Activated CD4-positive, alpha-beta memory T cell treated with anti-CD3 and anti-CD28 coated beads, Interleukin-2, amount 10 ng/mL, durations not matched to agents 7 days and 5 days (primary cell): Measurements from ENCODE around the gene OR1D2. TPM values are rescaled to one million over a fixed set of nuclear protein-coding genes. Genes with fewer than 3 reads are reported as not detected.
"Not testable (repeated sequence)": the region's sequence is repeated elsewhere in the genome, so short reads cannot be mapped to it uniquely, and the experiment has no call there.

ENCODE experiments used
- CTCF ChIA-PET: fragments of 350-600 bp; sonication (Branson Sonifier 250); formaldehyde crosslinking; loops from one replicate; lab custom pipeline; 2021; ENCODE audit warnings: antibody characterized with exemption, inconsistent platforms; lab: Charles Lee
- POLR2A ChIA-PET: fragments of 350-600 bp; sonication (Branson Sonifier 250); formaldehyde crosslinking; loops from one replicate; lab custom pipeline; 2021; ENCODE audit warnings: antibody characterized with exemption; lab: Charles Lee
- DNase-seq: peaks from one replicate; pipeline ENCODE4 v3.0.0-alpha.2; 2020
- H3K27ac Mint-ChIP-seq: one replicate; pipeline ENCODE4 v1.8.0; 2021; ENCODE audit warnings: mild to moderate bottlenecking, mixed read lengths
- H3K27me3 Mint-ChIP-seq: one replicate; pipeline ENCODE4 v1.8.0; 2021; ENCODE audit warnings: mixed read lengths
- H3K36me3 Mint-ChIP-seq: one replicate; pipeline ENCODE4 v1.8.0; 2021; ENCODE audit warnings: low read depth, mixed read lengths
- H3K4me1 Mint-ChIP-seq: one replicate; pipeline ENCODE4 v1.8.0; 2021; ENCODE audit warnings: mixed read lengths
- H3K4me3 Mint-ChIP-seq: one replicate; pipeline ENCODE4 v1.8.0; 2021; ENCODE audit warnings: mild to moderate bottlenecking, mixed read lengths
- H3K9me3 Mint-ChIP-seq: one replicate; pipeline ENCODE4 v1.8.0; 2021; ENCODE audit warnings: mixed read lengths
- total RNA-seq, 2 experiments: library from RNA; stranded (reverse); gene quantifications; one replicate each; pipeline ENCODE4 v1.2.3, GENCODE V29; 2021

The OR1D2 gene, protein sequence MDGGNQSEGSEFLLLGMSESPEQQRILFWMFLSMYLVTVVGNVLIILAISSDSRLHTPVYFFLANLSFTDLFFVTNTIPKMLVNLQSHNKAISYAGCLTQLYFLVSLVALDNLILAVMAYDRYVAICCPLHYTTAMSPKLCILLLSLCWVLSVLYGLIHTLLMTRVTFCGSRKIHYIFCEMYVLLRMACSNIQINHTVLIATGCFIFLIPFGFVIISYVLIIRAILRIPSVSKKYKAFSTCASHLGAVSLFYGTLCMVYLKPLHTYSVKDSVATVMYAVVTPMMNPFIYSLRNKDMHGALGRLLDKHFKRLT
- total RNA-seq, result not detected

DNA sequence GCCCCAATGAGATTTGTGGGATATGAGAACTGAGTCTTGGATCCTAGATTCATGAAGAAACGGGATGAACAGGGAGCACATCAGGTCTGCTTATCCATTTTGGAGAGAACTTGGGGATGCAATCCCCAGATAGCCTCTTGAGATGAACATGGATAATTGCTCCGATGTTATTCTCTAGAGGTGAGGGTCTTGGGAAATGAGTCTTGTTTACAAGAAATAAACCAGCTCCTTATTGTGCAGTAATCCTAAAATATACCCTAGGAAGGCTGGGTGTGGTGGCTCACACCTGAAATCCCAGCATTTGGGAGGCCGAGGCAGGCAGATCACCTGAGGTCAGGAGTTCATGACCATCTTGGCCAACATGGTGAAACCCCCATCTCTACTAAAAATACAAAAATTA lies at the start of gene OR1D2:
OR1D2 (minus strand) TSS at position 101 of the 400 bp plus-strand sequence. CDS start 11,426 bp downstream, outside the sequence.
- Mint-ChIP-seq H3K36me3 (no peaks in the 10 kb centered on the region), H3K27me3 (peaks cover 5% of the 10 kb centered on the region), H3K9me3 (no peaks in the 10 kb centered on the region), H3K27ac (no peak within 1 kb of the TSS), H3K4me1 (no peaks in the 10 kb centered on the region), H3K4me3 (no peak within 1 kb of the TSS)
- no peak for DNase-seq
- ChIA-PET CTCF (no interaction called here), POLR2A (no interaction called here)

DNA sequence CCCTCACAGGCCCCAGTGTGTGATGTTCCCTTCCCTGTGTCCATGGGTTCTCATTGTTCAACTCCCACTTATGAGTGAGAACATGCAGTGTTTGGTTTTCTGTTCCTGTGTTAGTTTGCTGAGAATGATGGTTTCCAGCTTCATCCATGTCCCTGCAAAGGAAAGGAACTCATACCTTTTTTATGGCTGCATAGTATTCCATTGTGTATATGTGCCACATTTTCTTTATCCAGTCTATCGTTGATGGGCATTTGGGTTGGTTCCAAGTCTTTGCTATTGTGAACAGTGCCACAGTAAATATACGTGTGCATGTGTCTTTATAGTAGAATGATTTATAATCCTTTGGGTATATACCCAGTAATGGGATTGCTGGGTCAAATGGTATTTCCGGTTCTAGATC lies 33.3 kb upstream of the OR1D2 start:
- POLR2A ChIA-PET, H3K4me3 Mint-ChIP-seq, H3K36me3 Mint-ChIP-seq, CTCF ChIA-PET, H3K4me1 Mint-ChIP-seq, H3K9me3 Mint-ChIP-seq, DNase-seq, H3K27ac Mint-ChIP-seq: not testable (repeated sequence)
- H3K27me3 Mint-ChIP-seq, result peaks cover 14% of the 10 kb centered on the region

DNA sequence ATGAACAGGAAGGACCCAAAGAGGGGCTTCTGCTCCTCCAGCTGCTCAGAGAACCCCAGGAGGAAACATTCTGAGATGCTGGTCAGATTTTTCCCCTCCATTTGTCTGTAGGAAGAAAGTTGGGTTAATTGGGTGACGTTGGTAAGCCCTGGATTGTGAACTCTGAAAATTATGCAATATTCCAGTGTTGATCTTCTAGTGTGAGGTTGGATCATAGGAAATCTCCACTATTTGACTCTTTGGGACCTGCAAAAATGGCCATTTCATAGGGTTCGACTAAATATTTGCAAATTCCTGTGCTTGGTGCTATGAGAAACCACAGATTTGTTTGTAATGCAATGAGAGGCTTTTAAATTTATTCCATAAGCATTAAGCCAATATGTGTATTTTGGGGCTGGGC lies 23.2 kb upstream of the OR1D2 start, which contains the start of gene OR1G1:
OR1G1 (minus strand) TSS at position 101 of the 400 bp plus-strand sequence; CDS start at position 101, 0 bp downstream.
- no peaks in the 10 kb centered on the region for H3K36me3 Mint-ChIP-seq
- no peak for DNase-seq
- ChIA-PET CTCF (no interaction called here), POLR2A (no interaction called here)
- H3K27me3 Mint-ChIP-seq, result peaks cover 8% of the 10 kb centered on the region
- H3K9me3 Mint-ChIP-seq, result no peaks in the 10 kb centered on the region
- H3K4me1 Mint-ChIP-seq, result no peaks in the 10 kb centered on the region
- H3K27ac Mint-ChIP-seq, result no peak within 1 kb of the TSS
- no peak within 1 kb of the TSS for H3K4me3 Mint-ChIP-seq

DNA sequence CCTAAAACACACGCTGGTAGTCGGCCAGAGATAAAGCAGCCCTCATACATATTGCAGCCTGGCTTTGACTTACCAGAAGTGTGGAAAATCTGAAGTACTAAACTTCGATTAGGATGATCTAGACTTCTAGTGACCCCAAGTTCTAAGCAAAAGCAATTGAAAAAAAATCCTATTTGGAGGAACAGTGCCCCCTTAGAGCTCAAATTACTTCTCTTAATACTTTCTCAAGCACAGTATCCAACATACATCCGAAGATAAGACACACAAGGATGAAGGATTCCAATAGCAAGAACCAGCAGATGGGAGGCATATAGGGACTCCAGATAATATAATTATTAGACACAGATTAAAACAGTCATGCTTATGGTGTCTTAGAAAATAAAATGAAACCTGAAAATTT lies 30.4 kb downstream of the OR1D2 start:
- H3K4me1 Mint-ChIP-seq, POLR2A ChIA-PET, H3K9me3 Mint-ChIP-seq, H3K36me3 Mint-ChIP-seq, CTCF ChIA-PET, H3K4me3 Mint-ChIP-seq, H3K27ac Mint-ChIP-seq, DNase-seq: not testable (repeated sequence)
- H3K27me3 Mint-ChIP-seq, result peaks cover 11% of the 10 kb centered on the region

DNA sequence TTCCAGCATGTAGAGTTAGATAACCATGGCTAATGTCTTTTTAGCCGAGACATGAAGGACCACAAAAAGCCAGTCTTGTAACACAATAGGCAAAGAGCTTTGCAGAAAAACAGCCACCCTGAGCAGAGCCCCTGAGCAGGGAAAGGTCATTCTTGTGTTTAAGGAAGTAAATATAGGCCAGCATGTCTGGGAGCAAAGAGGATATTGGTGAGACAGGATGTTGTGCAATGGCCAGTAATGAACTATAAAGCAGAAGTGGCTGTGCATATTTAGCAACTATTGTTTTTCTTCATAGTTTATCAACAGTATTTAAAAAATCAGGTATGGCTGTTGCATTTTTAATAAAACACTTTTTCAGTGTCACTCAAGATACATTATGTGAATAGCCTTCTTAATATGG lies 39.0 kb downstream of the OR1D2 start:
- H3K27me3 Mint-ChIP-seq, CTCF ChIA-PET, DNase-seq, POLR2A ChIA-PET, H3K9me3 Mint-ChIP-seq, H3K36me3 Mint-ChIP-seq, H3K27ac Mint-ChIP-seq, H3K4me3 Mint-ChIP-seq, H3K4me1 Mint-ChIP-seq: not testable (repeated sequence)

DNA sequence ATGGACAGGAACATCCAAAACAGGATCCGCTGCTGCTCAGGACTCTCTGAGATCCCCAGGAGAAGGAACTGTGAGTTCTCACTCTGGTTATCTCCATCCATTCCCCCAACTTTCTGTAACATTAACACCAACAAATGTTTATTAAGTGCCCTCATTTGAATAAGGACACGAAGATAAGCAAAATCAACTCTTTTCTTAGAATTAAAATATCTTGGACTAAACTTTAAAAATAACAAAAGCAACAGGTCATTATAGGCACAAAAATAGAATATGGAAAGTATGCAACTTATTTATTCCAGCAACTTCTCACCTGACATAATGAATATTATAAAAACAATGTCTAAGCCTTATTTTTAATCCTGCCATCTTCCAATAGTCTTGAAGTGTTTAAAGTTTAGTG lies 40.7 kb downstream of the OR1D2 start, which contains the start of gene OR1D5:
OR1D5 (minus strand) TSS at position 101 of the 400 bp plus-strand sequence; CDS start at position 101, 0 bp downstream.
- H3K27ac Mint-ChIP-seq, H3K27me3 Mint-ChIP-seq, H3K9me3 Mint-ChIP-seq, POLR2A ChIA-PET, H3K36me3 Mint-ChIP-seq, H3K4me3 Mint-ChIP-seq, CTCF ChIA-PET, H3K4me1 Mint-ChIP-seq, DNase-seq: not testable (repeated sequence)

DNA sequence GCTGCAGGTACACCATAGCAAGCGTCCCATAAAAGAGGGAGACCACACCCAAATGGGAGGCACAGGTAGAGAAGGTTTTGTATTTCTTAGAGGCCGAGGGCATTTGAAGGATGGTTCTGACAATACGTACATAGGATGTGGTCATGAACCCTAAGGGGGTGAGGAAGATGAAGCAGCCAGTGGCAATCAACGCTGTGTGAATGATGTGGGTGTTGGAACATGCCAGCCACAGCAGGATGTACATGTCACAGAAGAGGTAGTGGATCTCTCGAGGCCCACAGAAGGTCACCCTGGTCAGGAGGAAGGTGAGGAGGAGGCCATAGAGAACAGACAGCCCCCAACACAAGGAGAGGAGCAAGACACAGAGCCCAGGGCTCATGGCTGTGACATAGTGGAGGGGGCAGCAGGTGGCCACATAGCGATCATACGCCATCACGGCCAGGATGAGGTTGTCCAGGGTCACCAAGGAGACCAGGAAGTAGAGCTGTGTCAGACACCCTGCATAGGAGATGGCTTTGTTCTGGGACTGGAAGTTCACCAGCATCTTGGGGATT lies 41.3 kb downstream of the OR1D2 start:
- CTCF ChIA-PET, H3K36me3 Mint-ChIP-seq: not testable (repeated sequence)

DNA sequence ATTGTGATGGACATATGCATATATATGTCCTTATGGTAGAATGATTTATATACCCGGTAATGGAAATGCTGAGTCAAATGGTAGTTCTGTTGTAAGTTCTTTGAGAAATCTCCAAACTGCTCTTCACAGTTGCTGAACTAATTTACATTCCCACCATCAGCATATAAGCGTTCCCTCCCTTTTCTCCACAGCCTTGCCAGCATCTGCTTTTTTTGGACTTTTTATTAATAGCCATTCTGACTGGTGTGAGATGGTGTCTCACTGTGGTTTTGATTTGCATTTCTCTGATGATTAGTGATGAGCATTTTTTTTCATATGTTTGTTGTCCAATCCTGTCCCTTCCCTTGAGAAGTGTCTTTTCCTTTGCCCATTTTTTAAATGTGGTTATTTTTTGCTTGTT lies 49.4 kb downstream of the OR1D2 start:
- CTCF ChIA-PET, H3K4me1 Mint-ChIP-seq, POLR2A ChIA-PET: not testable (repeated sequence)

More for the DNA sequence above, 41.3 kb downstream of the OR1D2 start:
- H3K4me1 Mint-ChIP-seq, POLR2A ChIA-PET, H3K9me3 Mint-ChIP-seq, H3K4me3 Mint-ChIP-seq, H3K27ac Mint-ChIP-seq, DNase-seq, H3K27me3 Mint-ChIP-seq: not testable (repeated sequence)

DNA sequence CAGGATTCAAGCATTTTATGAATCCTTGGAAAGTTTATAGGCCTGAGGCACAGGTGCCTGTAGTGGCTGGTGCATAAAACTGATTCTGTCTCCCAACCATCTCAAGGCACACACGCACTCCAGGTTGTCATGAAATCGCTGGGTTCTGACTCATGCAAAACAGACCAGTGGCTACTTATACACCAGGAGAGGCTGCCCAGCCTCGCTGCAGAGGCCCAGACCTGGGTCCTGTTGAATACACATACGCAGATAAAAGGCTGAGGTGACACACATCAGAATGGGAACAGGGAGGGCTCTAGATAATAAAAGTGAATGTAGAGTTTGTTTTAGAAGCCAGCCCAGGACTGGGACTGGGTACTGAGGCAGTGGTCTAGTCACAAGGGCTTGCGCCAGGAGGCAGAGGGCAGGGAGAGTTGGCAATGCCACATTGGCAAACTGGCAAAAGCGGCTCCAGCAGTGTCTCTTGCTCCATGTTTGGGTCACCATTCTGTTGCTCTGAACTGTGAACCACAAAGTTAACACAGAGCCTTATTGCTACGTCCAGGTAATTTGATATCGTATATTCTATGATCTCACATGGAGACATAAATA lies 54.4 kb downstream of the OR1D2 start:
- Mint-ChIP-seq H3K9me3 (no peaks in the 10 kb centered on the region), H3K4me3 (peak overlapping the region; percentile 91), H3K27ac (no peak overlapping the region), H3K36me3 (no peaks in the 10 kb centered on the region), H3K4me1 (peaks cover 18% of the 10 kb centered on the region), H3K27me3 (peaks cover 9% of the 10 kb centered on the region)
- POLR2A ChIA-PET, result no interaction called here
- no peak for DNase-seq
- CTCF ChIA-PET, result interaction anchor here (0.6 to 2.2 kb wide), 6 partner anchors 10 to 667 kb away, joined by 3 to 7 read pairs (median 6); no protein-coding TSS in a partner anchor

More for the DNA sequence above, 49.4 kb downstream of the OR1D2 start:
- not testable (repeated sequence) for DNase-seq, H3K36me3 Mint-ChIP-seq, H3K27me3 Mint-ChIP-seq, H3K4me3 Mint-ChIP-seq, H3K27ac Mint-ChIP-seq, H3K9me3 Mint-ChIP-seq

DNA sequence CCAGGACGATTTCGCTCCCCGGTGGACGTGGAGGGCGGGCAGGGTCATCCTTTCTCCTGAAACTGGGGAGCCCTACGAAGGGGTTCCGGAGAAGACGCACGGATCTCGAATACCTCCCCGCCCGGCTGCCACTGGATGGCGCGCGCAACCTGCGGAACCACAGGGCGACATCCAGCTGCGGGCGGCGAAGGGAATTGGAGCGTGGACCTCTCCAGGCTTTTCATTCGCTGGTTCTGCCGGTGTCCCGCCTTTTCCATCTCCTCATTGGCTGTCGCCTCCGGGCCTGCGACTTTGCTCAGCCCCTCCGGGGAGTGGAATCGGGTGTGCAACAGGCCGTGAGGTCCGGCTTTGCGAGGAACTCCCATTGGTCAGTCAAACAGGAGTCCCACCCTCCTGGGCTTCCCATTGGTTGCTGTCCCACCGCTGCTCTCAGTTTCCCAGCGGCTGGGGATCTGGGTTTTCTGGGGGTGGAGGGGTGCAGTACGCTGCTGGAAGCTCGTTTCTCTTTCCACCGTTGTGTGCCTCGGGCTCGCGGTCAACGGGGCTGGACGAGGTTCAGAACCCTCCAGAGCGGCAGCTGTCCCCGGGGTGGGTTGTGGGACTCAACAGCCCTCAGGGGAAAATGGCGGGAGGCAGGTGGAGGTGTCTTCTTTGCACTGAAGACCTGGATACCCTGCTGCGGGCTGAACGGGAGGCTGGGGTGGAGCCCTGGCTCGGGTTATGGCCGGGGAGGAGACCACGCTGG lies 55.3 kb downstream of the OR1D2 start:
- H3K4me1 Mint-ChIP-seq, result peaks cover 18% of the 10 kb centered on the region
- POLR2A ChIA-PET, result no interaction called here
- DNase-seq, result peak; percentile 95
- peak overlapping the region; percentile 91 for H3K4me3 Mint-ChIP-seq
- CTCF ChIA-PET, result interaction anchor here (0.6 to 2.2 kb wide), 11 partner anchors 9 to 1806 kb away, joined by 3 to 8 read pairs (median 4); partner anchors contain the start of genes CTNS, NCBP3 and SHPK
- peaks cover 9% of the 10 kb centered on the region for H3K27me3 Mint-ChIP-seq
- H3K9me3 Mint-ChIP-seq, result peaks cover 6% of the 10 kb centered on the region
- H3K27ac Mint-ChIP-seq, result peak overlapping the region; percentile 75
- no peaks in the 10 kb centered on the region for H3K36me3 Mint-ChIP-seq

DNA sequence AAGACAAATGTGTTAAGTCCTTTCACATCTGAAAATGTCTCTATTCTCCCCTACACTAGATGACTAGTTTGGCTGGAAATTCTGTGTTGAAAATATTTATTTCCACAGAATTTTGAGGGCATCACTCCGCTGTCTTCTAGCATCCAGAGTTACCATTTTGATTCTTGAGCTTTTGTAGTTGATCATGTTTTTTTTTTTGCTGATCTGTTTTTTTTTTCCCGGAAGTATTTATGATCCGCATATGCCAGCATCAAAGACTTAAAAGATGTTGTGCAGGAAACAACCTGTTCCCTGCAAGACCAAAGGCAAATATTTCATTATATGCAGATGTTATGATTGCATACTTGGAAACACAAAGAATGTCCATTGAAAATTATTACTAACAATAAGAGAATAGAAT lies 57.5 kb downstream of the OR1D2 start:
- Mint-ChIP-seq H3K27me3 (peaks cover 9% of the 10 kb centered on the region), H3K4me3 (no peak overlapping the region), H3K9me3 (peaks cover 11% of the 10 kb centered on the region), H3K4me1 (peaks cover 18% of the 10 kb centered on the region), H3K36me3 (no peaks in the 10 kb centered on the region), H3K27ac (no peak overlapping the region)
- CTCF ChIA-PET, result no interaction called here
- POLR2A ChIA-PET, result no interaction called here
- no peak for DNase-seq

DNA sequence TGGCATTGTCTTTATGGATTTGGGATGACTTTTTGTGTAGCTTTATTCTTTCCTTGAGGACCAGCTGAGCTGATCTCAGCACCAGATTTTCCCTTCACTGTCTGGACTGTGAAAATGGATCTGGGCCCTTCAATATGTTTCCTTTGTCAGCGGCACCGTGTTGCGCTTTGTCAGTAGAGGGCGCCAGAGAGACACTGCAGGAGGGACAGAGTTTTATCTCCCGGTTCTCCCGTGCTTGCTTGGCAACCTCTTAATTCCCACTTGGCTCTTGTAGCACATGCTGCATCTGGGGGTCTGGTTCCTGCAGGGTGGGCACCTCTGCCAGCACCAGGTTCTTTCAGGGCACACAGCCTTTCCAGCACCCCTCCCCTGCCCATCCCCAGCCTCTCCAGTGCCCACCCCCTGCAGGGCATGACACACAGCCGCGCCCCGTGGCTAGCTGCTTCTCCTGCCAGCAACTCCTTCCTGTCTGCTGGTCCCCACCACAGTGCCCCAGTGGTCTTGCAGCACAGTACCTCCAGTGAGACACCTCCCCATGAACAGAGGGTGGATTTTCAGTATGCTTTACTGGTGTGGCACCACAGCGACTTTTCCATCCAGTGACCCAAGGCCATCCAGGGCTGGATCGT lies 60.4 kb downstream of the OR1D2 start:
- Mint-ChIP-seq H3K27ac (no peak overlapping the region), H3K4me3 (no peak overlapping the region), H3K9me3 (peaks cover 11% of the 10 kb centered on the region), H3K4me1 (peaks cover 11% of the 10 kb centered on the region), H3K27me3 (peaks cover 10% of the 10 kb centered on the region), H3K36me3 (no peaks in the 10 kb centered on the region)
- peak; percentile 36 for DNase-seq
- CTCF ChIA-PET, result interaction anchor here (0.7 to 1.4 kb wide), 2 partner anchors 257 to 531 kb away, joined by 4 read pairs; no protein-coding TSS in a partner anchor
- POLR2A ChIA-PET, result no interaction called here
